Endodermal cell (in vitro differentiated cells): ENCODE results near the gene GOLIM4. TPM values are rescaled to one million over a fixed set of nuclear protein-coding genes. Genes with fewer than 3 reads are reported as not detected.

ENCODE experiments used
- DNase-seq: peaks from one replicate; pipeline ENCODE4 v3.0.0-alpha.2; 2017
- H3K27ac ChIP-seq: 2 replicates; pipeline ENCODE4 v1.5.1; 2013; ENCODE audit warnings: mild to moderate bottlenecking, low read depth, low read length, moderate library complexity
- H3K27me3 ChIP-seq: 2 replicates; pipeline ENCODE4 v1.6.1; 2013; ENCODE audit warnings: mild to moderate bottlenecking, low read length, moderate library complexity; ENCODE audit not compliant: insufficient read depth, control insufficient read depth, poor library complexity, severe bottlenecking
- H3K36me3 ChIP-seq: 2 replicates; pipeline ENCODE4 v1.7.0; 2013; ENCODE audit warnings: mild to moderate bottlenecking, low read length, moderate library complexity; ENCODE audit not compliant: control insufficient read depth, insufficient read depth
- H3K4me1 ChIP-seq: one replicate; pipeline ENCODE4 v1.7.0; 2013; ENCODE audit warnings: low read length; ENCODE audit not compliant: control insufficient read depth, insufficient read depth
- H3K4me3 ChIP-seq: 2 replicates; pipeline ENCODE4 v1.5.1; 2013; ENCODE audit warnings: mild to moderate bottlenecking, low read length, moderate library complexity
- H3K9ac ChIP-seq: 2 replicates; pipeline ENCODE4 v1.6.1; 2013; ENCODE audit warnings: mild to moderate bottlenecking, low read length, moderate library complexity; ENCODE audit not compliant: poor library complexity, severe bottlenecking; ENCODE audit errors: extremely low read depth
- H3K9me3 ChIP-seq: 2 replicates; pipeline ENCODE4 v1.6.1; 2013; ENCODE audit warnings: mild to moderate bottlenecking, low read length, moderate library complexity; ENCODE audit not compliant: control insufficient read depth
- H3K27ac Mint-ChIP-seq: 2 replicates; pipeline ENCODE4 v1.8.0; 2020; ENCODE audit warnings: mixed read lengths
- H3K27me3 Mint-ChIP-seq: 2 replicates; pipeline ENCODE4 v1.8.0; 2021; ENCODE audit warnings: mild to moderate bottlenecking, mixed read lengths; ENCODE audit not compliant: insufficient read depth
- H3K36me3 Mint-ChIP-seq: 2 replicates; pipeline ENCODE4 v1.8.0; 2020; ENCODE audit warnings: low read depth, mixed read lengths
- H3K4me1 Mint-ChIP-seq: 2 replicates; pipeline ENCODE4 v1.8.0; 2020; ENCODE audit warnings: mixed read lengths
- H3K4me3 Mint-ChIP-seq: 2 replicates; pipeline ENCODE4 v1.8.0; 2020; ENCODE audit warnings: mild to moderate bottlenecking, moderate library complexity, mixed read lengths
- H3K9me3 Mint-ChIP-seq: 2 replicates; pipeline ENCODE4 v1.8.0; 2020; ENCODE audit warnings: mild to moderate bottlenecking, mixed read lengths
- WGBS, 2 experiments: methylation state at CpG; one replicate each; pipeline versions ENCODE4 v1.1.5 to v1.1.7; 2013; ENCODE audit warnings: missing lambda C conversion rate in 2 of 2, mixed read lengths in 1 of 2; ENCODE audit not compliant: insufficient coverage in 1 of 2, insufficient read length in 1 of 2; 5-methylcytosine and 5-hydroxymethylcytosine counted together
- total RNA-seq, 2 donors: library from RNA; stranded (reverse); fragmentation: NEBNext Ultra II Directional in 1 of 2; extraction: Animal tissue kit (Norgen Biotek cat#: 25700) in 1 of 2; gene quantifications; 2 replicates in 1 of 2; 3 replicates in 1 of 2; pipeline ENCODE4 v1.2.1, GENCODE V29; 2021
- TF ChIP-seq, protein P1 (sequence below): fragments of 200-600 bp; sonication (generic); conservative IDR thresholded peaks from 2 replicates; pipeline ENCODE4 v1.5.0; 2021; ENCODE audit warnings: antibody characterized with exemption, mild to moderate bottlenecking

The GOLIM4 gene
- total RNA-seq, 2 donors from 2014 or later, result 19.3 to 19.9 TPM

DNA sequence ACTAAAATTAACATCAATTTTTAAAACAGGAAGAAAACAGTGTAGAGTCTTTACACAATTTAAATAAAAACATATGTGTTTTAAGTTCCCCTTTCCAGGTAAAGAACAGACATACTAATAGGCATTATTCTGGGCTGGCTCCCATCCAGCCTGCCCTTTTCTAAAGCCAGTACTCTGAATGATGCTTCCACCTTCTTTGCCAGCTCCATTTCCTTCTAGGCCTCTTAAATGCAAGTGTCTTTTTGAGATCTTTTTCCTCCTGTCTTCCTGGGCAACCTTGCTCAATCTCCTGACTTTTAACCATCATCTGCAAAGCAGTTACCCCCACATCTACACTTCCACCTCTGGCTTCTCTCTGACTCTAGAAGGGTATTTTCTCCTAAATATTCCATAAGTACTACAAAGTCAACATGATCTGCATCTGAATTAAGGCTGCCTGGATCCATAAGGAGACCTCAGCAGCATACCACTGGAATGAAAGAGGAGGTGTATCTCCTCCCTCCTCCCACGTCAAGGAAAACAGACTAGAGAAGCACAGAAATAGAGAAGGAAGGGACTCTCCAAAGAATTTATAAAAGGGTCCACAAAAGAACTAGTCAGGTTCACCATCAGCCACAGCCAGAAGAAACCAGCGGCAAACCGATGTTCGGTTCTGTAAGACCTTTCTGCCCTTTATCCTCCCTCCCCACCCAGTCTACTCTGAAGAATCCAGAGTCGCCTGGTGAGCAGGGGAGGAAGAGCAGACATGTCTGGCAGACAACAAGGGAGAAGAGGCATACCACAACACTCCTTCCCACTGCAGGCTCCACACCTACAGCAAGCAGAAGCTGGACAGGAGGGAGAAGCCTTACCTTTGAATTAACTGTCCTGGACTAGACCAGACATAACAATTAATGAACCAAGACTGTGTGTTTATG, 47.1 kb downstream of the GOLIM4 start:
- Histone ChIP-seq H3K27ac (peak overlapping the region; percentile 14), H3K4me1 (peaks cover 6% of the 10 kb centered on the region), H3K9ac (no peak overlapping the region), H3K9me3 (no peaks in the 10 kb centered on the region), H3K27me3 (no peaks in the 10 kb centered on the region), H3K36me3 (no peaks in the 10 kb centered on the region), H3K4me3 (no peak overlapping the region)
- 79% methylated on average over 5 of the region's 5 CpGs; no CpG with 5 or more reads in 1 of the 2 experiments for WGBS, 2 experiments
- no peak overlapping the region for H3K27ac Mint-ChIP-seq
- H3K9me3 Mint-ChIP-seq, result no peaks in the 10 kb centered on the region
- H3K4me3 Mint-ChIP-seq, result no peak overlapping the region
- DNase-seq, result peak; percentile 55
- no peaks in the 10 kb centered on the region for H3K27me3 Mint-ChIP-seq
- H3K36me3 Mint-ChIP-seq, result no peaks in the 10 kb centered on the region
- TF ChIP-seq, protein P1, sequence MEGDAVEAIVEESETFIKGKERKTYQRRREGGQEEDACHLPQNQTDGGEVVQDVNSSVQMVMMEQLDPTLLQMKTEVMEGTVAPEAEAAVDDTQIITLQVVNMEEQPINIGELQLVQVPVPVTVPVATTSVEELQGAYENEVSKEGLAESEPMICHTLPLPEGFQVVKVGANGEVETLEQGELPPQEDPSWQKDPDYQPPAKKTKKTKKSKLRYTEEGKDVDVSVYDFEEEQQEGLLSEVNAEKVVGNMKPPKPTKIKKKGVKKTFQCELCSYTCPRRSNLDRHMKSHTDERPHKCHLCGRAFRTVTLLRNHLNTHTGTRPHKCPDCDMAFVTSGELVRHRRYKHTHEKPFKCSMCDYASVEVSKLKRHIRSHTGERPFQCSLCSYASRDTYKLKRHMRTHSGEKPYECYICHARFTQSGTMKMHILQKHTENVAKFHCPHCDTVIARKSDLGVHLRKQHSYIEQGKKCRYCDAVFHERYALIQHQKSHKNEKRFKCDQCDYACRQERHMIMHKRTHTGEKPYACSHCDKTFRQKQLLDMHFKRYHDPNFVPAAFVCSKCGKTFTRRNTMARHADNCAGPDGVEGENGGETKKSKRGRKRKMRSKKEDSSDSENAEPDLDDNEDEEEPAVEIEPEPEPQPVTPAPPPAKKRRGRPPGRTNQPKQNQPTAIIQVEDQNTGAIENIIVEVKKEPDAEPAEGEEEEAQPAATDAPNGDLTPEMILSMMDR, result no peak
- peaks cover 8% of the 10 kb centered on the region for H3K4me1 Mint-ChIP-seq

DNA sequence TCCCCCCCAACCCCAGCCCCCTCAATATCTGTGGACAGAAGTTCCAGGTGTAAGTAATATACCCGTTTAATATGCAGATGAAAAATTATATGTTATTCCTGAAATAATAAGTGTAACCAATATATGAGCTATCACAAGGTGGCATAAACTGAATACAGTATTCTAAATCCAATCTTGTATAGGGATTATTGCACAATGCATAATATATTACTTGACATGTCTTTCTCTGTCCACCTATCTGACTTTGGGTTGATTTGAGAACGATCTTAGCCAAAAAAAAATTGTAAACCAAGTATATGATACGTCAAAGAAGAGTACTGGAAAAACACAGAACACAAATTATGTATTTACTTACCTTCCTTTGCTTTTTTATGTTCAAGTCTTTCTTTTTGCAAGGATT, 47.8 kb downstream of the GOLIM4 start:
- Histone ChIP-seq H3K4me3 (no peak overlapping the region), H3K27ac (no peak overlapping the region), H3K9ac (no peak overlapping the region), H3K4me1 (peaks cover 6% of the 10 kb centered on the region), H3K36me3 (no peaks in the 10 kb centered on the region), H3K9me3 (no peaks in the 10 kb centered on the region), H3K27me3 (no peaks in the 10 kb centered on the region)
- Mint-ChIP-seq H3K9me3 (no peaks in the 10 kb centered on the region), H3K36me3 (peaks cover 2% of the 10 kb centered on the region), H3K4me3 (no peak overlapping the region), H3K27ac (no peak overlapping the region), H3K27me3 (no peaks in the 10 kb centered on the region), H3K4me1 (peaks cover 8% of the 10 kb centered on the region)
- TF ChIP-seq, protein P1, result no peak
- DNase-seq, result no peak
- 93 to 100% methylated on average over 2 of the region's 3 CpGs for WGBS, 2 experiments

DNA sequence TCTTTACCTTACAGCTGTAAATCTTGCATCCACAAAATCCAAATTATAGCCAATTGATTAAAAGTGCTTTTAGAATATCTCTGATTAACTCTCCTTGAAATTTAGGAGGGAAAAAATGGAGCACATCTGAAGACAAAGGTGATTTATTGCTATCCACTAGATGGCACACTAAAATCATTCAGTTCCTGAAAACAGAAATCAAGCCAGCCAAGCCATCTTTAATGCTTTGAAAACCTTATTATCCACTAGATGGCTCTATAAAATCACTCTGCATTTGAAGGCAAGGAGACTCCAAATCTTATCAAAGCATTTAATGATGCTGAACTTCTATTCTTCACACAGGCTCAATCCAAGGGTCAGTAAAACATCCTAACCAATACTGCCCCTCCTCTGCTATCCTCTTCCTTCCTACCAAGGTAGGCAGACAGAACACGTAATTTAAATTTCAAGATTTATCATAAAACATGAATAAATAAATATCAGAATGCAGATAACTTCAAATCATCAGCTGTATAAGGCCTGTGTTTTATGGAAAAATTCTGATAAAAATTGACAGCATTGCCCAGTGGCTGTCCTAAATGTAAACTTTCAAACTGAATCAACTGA, 48.4 kb downstream of the GOLIM4 start:
- Histone ChIP-seq H3K9me3 (no peaks in the 10 kb centered on the region), H3K4me1 (peaks cover 6% of the 10 kb centered on the region), H3K4me3 (no peak overlapping the region), H3K9ac (no peak overlapping the region), H3K36me3 (no peaks in the 10 kb centered on the region), H3K27ac (no peak overlapping the region), H3K27me3 (no peaks in the 10 kb centered on the region)
- no peaks in the 10 kb centered on the region for H3K27me3 Mint-ChIP-seq
- TF ChIP-seq, protein P1, result peak; percentile 84
- no peak for DNase-seq
- peaks cover 8% of the 10 kb centered on the region for H3K36me3 Mint-ChIP-seq
- peaks cover 8% of the 10 kb centered on the region for H3K4me1 Mint-ChIP-seq
- no peak overlapping the region for H3K4me3 Mint-ChIP-seq
- no peaks in the 10 kb centered on the region for H3K9me3 Mint-ChIP-seq
- H3K27ac Mint-ChIP-seq, result no peak overlapping the region
- WGBS, 2 experiments, result 88% methylated on average over 1 of the region's 1 CpG; no CpG with 5 or more reads in 1 of the 2 experiments
